ENCODE data around the gene GPSM1. TPM values are rescaled to one million over a fixed set of nuclear protein-coding genes. Genes with fewer than 3 reads are reported as not detected.

Gene GPSM1
- total and polyA plus RNA-seq, 3 donors from 2014 or later = 33.5 to 101 (median 84.4) TPM

- intact Hi-C loops (cut with DNase I; ENCODE audit: low total_unique reads) = no loop called here
- no peak for DNase-seq
- Histone ChIP-seq H3K4me3 (no peak overlapping the region), H3K4me1 (no peaks in the 10 kb centered on the region), H3K27ac (no peak overlapping the region), H3K9me3 (no peaks in the 10 kb centered on the region), H3K27me3 (no peaks in the 10 kb centered on the region), H3K36me3 (ENCODE audit: low read depth, missing control alignments) (no peaks in the 10 kb centered on the region)
- WGBS, 2 donors = 93 to 95% methylated on average over 12 to 23 of the region's 23 CpGs
- no peak for TF ChIP-seq POLR2A (IDR thresholded peaks at IDR 0.05)
- TF ChIP-seq CTCF (IDR thresholded peaks at IDR 0.05) = no peak
Observed at GRCh38 chr9:136316271-136316751, 11.0 kb upstream of the GPSM1 start.

GRCh38 chr9:136316896-136317676 is 10.3 kb upstream of the GPSM1 start:
- no peaks in the 10 kb centered on the region for H3K4me1 ChIP-seq
- H3K27me3 ChIP-seq = no peaks in the 10 kb centered on the region
- intact Hi-C loops (cut with DNase I; ENCODE audit: low total_unique reads) = no loop called here
- H3K4me3 ChIP-seq = no peak overlapping the region
- TF ChIP-seq CTCF (IDR thresholded peaks at IDR 0.05) (no peak), POLR2A (IDR thresholded peaks at IDR 0.05) (no peak)
- WGBS, 2 donors = 85 to 86% methylated on average over 10 to 13 of the region's 13 CpGs
- no peaks in the 10 kb centered on the region for H3K36me3 ChIP-seq (ENCODE audit: low read depth, missing control alignments)
- no peak for DNase-seq
- H3K9me3 ChIP-seq = no peaks in the 10 kb centered on the region
- H3K27ac ChIP-seq = no peak overlapping the region

GRCh38 chr9:136317695-136318094 is 9.6 kb upstream of the GPSM1 start:
- DNase-seq = no peak
- no peak overlapping the region for H3K27ac ChIP-seq
- no peaks in the 10 kb centered on the region for H3K9me3 ChIP-seq
- H3K27me3 ChIP-seq = no peaks in the 10 kb centered on the region
- 86 to 94% methylated on average over 13 to 16 of the region's 16 CpGs for WGBS, 2 donors
- H3K36me3 ChIP-seq (ENCODE audit: low read depth, missing control alignments) = no peaks in the 10 kb centered on the region
- intact Hi-C loops (cut with DNase I; ENCODE audit: low total_unique reads) = no loop called here
- H3K4me3 ChIP-seq = no peak overlapping the region
- H3K4me1 ChIP-seq = no peaks in the 10 kb centered on the region
- TF ChIP-seq POLR2A (IDR thresholded peaks at IDR 0.05) = no peak
- no peak for TF ChIP-seq CTCF (IDR thresholded peaks at IDR 0.05)

- Histone ChIP-seq H3K27ac (no peak overlapping the region), H3K4me1 (no peaks in the 10 kb centered on the region), H3K36me3 (ENCODE audit: low read depth, missing control alignments) (no peaks in the 10 kb centered on the region), H3K27me3 (no peaks in the 10 kb centered on the region), H3K9me3 (no peaks in the 10 kb centered on the region), H3K4me3 (no peak overlapping the region)
- WGBS, 2 donors = 85 to 89% methylated on average over 15 to 21 of the region's 21 CpGs
- intact Hi-C loops (cut with DNase I; ENCODE audit: low total_unique reads) = no loop called here
- DNase-seq = no peak
- no peak for TF ChIP-seq POLR2A (IDR thresholded peaks at IDR 0.05)
- no peak for TF ChIP-seq CTCF (IDR thresholded peaks at IDR 0.05)
Observed at GRCh38 chr9:136318111-136318775, 9.1 kb upstream of the GPSM1 start.
